Hippocampal formation (tissue), 2 donors: ENCODE results near the gene ACP2.
"Not testable (repeated sequence)": the region's sequence is repeated elsewhere in the genome, so short reads cannot be mapped to it uniquely, and the experiment has no call there.

Source experiments
- DNase-seq, 2 donors: peaks; one replicate each; lab custom pipeline; 2025; lab: John Stamatoyannopoulos, UW

Gene ACP2

GRCh38 chr11:47201015-47201414 is 47.6 kb downstream of the ACP2 start:
- DNase-seq, result no peak

- DNase-seq, result not testable (repeated sequence)
Measured at GRCh38 chr11:47198161-47198560, 50.5 kb downstream of the ACP2 start.

GRCh38 chr11:47192111-47192510 is 56.5 kb downstream of the ACP2 start:
- DNase-seq, result no peak

GRCh38 chr11:47191137-47191536 is 57.5 kb downstream of the ACP2 start:
- DNase-seq, result not testable (repeated sequence)
